SK-MEL-5 (cell line): ENCODE data around the gene XYLT1. TPM values are rescaled to one million over a fixed set of nuclear protein-coding genes. Genes with fewer than 3 reads are reported as not detected.

Experiments used
- DNase-seq: peaks from one replicate; pipeline ENCODE4 v3.0.0-alpha.2; 2016; ENCODE audit warnings: low read depth, low spot score
- in situ Hi-C: cut with HindIII; loops from 2 replicates; pipeline ENCODE4 v1.10.0; 2016; ENCODE audit warnings: low sequenced_read_pairs, high pct_unique_total_duplicates, low pct_unique_long_range_greater_than_20kb
- total RNA-seq: library from RNA; depleted of rRNA; stranded (reverse); fragments of >200 nt; shearing (Covaris generic); gene quantifications from 2 replicates; pipeline ENCODE4 v1.2.3, GENCODE V29; 2014

XYLT1 gene
- total RNA-seq, 1 experiment from 2014 or later = 21.1 TPM

DNA sequence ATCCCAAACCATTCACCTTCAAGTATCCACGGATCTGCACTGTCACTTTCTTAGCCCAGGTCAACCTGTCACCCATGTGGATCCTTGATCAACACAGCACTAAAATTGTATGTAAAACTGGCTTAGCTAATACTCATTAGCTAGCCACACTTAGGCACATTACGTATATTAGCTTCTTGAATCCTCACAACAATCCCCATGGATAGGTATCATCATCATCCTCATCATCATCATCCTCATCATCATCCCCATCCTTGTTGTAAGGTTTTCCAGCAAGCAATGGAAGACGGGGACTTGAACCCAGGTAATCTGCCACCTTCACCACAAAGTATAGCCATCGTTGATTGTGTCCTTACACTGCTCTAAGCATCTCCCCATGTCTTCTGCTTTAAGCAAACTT, 184.3 kb downstream of the XYLT1 start:
- in situ Hi-C loops = no loop called here
- no peak for DNase-seq

DNA sequence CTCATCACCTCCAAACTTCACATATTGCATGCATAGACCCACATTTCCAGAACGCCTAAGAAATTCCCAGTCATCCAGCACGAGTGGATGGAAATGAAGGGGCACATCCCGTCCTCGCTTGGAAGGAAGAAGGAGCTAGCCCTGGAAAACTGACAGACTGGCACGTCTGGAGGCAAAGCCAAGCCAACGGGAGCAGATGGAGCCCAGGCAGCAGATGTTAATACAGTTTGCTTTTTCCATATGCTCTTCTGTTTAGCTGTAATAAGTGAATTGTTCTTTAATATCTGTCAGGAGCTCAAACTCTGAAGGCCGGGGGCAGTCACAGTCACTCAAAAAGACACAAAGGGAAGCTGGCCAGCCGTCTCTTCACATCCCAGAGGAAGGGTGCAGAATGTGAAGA, 187.7 kb downstream of the XYLT1 start:
- in situ Hi-C loops = no loop called here
- DNase-seq = no peak

DNA sequence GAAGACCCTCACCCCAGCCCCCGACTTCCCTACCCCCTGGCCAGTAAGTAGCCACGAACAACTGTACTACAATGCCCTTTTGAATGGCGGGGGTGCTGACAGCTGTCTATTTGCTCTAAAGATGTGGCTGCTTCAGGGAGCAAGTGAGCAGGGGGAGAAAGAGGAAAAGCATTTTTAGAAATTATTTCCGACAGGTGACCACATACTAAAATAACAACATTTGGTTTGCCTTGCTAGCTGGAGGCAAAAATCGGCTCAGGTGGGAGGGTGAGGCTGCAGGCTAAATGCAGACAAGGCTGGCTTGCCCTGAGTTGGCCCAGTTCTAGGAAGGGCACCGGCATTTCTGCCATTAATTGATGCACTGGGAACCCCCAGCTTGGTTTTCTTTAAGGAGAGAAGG, 188.5 kb downstream of the XYLT1 start:
- no peak for DNase-seq
- in situ Hi-C loops = no loop called here

DNA sequence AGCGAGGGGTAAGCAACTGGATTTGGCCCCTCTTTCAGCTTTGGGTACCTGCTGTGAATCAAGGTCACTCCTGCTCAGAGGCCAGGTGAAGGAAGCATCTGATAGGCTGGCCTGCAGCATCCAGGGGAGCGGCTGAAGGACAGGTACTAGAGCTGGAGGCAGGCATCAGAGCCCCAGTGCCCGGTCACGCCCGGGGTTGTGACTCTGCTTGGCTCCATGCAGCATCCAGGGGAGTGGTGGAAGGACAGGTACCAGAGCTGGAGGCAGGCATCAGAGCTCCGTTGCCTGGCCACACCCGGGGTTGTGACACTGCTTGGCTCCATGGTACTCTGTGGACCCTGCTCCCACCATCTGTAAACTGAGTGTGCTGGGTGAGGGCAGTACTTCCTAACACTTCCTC, 189.7 kb downstream of the XYLT1 start:
- DNase-seq = no peak
- in situ Hi-C loops = no loop called here

DNA sequence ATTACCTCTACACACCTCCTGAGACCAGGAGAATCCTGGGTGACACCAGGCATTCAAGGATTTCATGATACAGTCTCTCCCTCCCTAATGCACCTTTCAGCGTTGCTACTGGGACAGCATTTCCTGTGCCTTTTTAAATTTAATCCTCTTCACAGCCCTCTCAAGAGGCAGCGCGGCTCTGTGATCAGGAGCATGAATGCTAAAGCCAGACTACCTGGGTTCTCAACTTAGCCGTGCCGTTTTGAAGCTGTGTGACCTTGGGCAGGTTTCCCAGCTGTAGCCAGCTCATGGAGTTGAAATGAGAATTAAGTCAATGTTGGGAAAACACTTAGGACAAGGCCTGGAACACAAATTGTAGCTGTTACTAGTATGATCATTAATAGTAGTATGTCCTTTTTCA, 191.8 kb downstream of the XYLT1 start:
- no peak for DNase-seq
- in situ Hi-C loops = no loop called here

DNA sequence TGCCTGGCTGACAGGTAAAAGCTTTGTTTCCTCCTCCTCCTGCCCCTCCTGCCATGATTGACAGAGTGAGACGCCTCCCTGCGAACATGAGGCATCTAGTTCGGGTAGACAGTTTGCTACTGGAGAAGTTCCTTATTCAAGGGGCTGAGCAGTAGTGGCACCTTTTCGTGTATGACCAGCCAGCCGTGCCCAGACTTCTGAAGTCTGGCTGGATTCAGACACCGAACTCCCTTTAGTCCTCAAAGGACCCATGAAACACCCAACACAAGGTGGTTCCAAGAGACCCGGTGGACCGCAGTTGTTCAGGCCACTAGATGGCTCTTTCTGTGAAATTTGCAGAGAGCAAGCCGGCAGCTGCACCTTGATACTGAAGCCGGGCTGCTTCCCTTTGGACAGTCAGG, 192.8 kb downstream of the XYLT1 start:
- DNase-seq = peak; percentile 49
- in situ Hi-C loops = no loop called here

DNA sequence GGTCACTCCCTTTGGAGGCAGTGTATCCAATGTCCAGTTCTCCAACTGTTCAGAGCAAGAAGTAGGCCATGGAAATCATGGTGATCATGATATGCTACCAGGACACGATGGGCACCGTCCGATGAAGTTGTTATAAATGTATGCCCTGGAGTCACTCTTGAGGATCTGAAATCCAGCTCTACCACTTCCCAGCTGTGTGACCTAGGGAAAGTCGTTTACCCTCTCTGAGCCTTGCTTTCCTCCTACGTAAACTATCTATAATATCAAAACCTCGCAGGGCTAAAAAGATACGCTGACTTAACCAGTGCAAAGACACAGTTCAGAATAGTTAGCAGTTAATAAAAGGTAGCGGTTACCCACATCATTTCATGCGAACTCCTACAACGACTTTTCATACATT, 194.2 kb downstream of the XYLT1 start:
- no peak for DNase-seq
- in situ Hi-C loops = no loop called here

DNA sequence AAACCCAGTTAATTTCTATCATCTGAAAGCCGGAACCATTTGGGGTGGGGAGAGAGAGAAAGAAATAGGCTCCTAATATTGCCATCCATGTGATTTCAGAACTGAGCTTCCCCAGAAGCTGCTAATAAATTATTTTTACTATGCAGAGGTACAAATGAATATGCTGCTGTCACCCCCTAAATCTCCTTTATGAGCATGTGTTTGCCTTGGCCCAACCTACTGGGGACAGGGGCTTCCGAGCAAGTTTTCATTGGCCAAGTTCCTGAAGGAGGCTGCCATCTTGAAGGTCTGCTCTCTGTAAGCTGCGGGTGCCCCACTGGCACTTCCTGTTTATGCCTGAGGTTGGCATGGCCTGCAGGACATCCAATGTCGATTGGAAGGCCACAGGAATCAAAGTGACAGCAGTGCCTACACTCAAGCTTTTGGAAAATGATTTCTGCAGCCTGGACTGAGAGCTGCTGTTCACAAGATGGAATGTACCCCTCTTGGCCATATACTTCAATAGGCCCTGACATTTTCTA, 194.7 kb downstream of the XYLT1 start:
- in situ Hi-C loops = no loop called here
- no peak for DNase-seq

DNA sequence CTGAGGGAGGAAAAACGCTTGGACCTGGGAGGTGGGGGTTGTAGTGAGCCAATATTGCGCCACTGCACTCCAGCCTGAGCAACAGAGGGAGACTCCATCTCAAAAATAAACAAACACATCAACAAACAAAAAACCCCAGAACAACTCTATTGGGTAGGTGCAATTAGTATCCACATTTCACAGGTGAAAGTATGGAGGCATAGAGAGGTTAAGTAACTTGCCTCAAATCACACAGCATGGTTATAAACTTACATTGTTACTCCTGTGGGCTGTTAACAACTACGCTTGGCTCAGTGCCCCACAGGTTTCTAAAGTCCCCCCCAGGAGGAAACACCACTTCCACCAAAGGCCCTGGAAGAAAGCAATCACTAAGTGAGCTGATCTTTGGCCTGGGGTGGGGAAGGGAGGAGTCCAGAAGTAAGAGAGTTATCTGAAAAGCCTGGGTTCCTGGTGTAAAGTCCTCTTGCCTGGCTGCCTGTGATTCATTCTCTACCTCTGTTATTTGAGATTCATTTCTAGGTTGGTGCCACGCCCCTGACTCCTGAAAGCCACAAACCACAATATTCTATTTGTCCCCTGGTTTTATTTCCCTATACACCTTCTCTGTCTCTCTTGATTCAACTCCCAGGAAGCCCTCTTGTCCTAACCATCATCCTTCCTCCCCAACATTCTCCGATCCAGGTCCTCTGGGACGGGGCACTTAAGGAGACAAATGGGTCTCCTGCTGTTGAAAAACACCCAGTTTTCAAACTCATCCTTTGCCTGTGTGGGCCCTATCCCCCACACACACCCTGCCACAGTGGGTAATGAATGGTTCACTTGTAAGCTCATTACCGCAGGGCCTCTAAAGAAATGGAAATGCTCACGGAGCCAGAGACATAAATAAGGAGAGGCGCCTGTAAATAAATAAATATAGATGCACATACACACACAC, 195.4 kb downstream of the XYLT1 start:
- in situ Hi-C loops = no loop called here
- no peak for DNase-seq

DNA sequence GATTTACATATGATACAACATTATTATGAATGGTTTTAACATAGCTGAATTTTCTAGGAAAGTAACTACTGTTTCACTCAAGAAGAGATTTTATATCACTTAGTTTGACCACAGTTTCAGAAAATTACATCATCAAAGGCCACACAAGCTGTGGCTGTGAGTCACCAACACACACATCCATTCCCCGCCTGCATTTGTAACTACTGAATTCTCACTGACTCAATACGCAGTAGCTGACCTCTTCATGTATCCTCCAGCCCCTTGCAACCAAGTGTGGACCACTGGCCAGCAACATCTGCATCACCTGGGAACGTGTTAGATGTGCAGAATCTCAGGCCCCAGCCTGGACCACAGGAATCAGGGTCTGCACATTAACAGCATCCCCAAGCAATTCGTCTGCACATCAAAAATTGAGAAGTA, 197.6 kb downstream of the XYLT1 start:
- DNase-seq = no peak
- in situ Hi-C loops = no loop called here

DNA sequence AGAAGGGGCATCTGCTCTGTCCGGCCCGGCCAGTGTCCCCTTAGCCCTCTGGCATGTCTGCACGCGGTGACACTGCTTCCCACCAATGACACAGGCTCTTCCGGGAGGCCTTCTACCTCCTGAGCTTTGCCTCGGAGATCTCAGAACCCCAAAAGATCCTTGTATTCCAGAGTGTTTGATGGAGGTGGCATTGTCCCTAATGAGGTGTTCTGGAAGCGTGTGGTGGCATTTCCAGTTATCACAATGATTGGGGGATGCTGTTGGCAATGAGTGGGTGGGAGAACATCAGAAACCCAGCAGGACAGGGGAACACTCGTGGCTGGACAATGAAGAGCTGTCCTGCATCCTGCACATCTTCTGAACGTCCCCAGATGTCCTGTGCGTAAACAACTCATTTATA, 198.0 kb downstream of the XYLT1 start:
- in situ Hi-C loops = no loop called here
- DNase-seq = no peak

DNA sequence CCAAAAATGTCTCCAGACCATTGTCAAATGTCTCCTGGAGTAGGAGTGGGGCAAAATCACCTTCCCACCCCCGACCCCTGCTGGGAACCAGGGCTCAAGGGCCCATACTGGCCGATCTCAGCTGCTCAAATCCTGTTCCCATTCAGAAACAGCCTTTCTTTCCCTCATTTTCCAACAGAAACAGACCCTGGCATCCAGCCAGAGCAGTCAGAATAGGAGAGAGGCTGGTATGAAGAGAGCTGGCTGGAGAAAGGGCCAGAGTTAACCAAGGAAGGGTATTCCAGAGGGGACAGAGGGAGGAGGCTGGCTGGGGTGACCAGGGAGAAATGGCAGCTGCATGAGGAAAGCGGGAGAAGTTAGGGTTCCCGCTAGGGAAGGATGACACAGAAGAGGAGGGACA, 199.1 kb downstream of the XYLT1 start:
- in situ Hi-C loops = no loop called here
- DNase-seq = no peak

DNA sequence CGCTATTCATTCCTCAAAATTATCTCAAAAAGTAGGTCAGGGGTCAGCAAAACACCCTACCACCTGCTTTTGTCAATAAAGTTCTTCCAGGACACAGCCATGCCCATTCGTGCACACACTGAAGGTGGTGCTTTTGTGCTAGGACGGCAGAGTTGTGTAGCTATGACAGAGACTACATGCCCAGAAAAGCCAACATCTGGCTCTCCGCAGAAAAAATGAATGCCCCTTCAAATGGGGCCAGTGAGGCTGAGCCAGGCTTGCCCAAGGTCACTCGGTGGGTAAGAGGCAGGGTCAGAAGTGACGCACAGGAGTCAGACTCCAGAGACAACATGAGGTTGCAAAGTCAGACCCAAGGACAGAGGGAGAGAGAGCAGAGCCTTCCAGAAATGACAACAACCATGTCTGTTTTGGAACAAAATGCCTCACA, 200.1 kb downstream of the XYLT1 start:
- in situ Hi-C loops = no loop called here
- DNase-seq = no peak

DNA sequence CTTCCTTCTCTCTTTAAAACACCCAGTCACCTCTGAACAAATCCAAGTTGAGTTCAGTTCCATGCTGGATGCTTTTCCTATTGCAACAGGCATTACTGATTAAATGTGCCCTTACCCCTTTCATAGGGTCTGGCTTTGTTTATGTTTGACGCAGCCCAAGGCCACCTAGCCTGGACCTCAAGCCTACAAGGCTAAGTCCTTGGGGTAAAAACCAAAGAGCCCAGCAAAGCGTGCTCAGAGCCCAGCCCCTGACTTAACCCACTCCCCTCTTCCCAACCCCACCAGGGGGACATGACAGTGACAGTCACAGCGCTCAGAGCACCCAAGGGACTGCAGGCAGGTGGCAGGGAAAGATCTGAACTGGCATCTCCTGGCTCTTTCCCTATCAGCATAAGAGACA, 200.6 kb downstream of the XYLT1 start:
- in situ Hi-C loops = no loop called here
- DNase-seq = no peak

DNA sequence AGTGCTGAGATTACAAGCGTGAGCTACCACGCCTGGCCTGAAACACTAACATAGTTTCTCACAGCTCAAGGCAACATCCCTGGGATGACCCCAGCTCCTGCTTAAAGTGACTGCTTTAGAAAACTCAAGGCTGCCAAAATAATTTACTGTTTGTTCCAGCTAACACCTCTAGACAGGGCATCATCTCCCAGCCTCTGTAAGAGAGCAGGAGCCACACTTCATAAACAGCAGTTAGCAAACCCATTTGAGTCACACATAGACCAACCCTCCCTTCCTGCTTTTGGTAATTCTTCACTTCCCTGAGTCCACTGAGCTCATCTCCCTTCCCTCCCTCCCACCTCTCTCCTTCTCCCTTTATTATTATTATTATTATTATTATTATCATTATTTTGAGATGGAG, 201.3 kb downstream of the XYLT1 start:
- no peak for DNase-seq
- in situ Hi-C loops = no loop called here

DNA sequence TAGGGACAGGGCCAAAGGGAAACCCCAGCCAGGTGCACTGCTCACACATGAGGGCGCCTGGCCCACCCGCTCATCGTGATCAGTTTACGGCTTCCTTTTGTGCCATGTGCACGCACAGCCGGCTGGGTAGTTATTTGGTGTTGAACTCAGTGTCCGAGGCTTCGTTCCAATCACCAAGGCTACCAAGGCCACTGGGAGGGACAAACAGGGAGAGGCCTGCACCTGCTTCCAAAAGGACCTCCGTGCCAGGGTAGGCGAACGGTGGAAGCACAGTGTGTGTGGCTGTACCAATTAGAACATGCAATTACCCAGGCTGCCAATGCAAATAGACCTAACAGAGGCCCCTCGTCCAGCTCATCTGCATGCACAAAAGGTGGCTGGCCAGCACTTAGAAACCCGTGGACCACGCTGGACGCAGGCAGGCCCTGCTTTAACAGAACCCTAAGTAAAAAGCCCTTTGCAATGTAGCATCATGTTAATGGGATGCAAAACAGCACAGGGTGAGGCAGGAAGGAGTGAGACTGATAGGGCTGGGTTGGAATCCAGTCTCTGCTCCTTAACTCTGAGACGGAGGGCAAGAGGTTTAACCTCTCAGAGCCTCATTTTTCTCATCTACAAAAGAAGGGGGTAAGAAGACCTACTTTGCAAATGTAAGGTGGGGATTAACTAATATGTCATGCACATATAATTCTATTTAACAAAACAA, 204.0 kb downstream of the XYLT1 start:
- in situ Hi-C loops = no loop called here
- no peak for DNase-seq

DNA sequence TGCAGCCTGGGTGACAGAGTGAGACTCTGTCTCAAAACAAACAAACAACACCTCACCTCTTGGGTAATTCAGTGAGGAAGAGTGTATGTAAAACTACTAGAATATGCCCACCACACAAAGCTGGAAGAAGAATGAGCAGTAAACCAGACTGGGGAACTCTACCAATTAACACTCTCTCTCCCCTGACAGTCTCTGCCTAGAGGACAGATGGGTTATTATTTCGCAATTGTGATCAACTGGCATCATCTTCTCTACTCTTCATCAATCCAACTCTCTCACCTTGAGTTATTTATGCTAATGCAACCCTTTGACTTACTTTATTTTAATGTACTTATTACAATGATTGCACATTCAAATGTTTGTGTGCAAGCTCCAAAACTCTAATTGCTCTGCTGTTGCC, 205.6 kb downstream of the XYLT1 start:
- in situ Hi-C loops = no loop called here
- no peak for DNase-seq

DNA sequence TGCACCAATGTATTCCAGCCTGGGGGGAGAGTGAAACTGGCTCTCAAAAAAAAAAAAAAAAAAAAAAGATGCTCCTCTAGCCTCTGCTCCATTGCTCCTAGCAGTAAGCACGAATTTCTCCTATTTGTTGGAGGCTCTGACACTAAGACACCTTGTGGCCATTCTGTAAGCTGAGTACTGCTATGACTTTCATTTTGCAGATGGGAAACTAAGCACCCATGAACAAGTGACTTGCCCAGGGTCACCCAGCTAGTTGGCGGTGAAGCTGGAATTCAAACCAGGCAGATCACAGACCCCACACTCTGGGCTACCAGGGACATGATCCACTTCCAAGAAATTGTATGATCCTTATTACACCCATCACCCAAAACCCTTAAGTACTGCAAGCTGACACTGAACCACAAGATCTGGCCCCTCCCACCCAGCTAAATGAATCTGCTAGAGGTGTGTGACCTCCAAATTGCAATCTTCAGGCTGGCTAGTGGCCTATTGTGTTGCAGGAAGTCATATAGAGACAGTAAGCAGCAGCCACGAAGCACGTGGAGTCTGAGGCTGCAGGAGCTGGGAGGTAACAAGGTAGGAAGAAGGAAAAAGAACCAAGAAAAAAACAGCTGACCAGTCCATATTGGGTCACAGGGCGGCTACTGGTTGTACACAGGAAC, 209.4 kb downstream of the XYLT1 start:
- in situ Hi-C loops = no loop called here
- no peak for DNase-seq
